NCI-H345 treated with DMSO at 0.1 percent for 48 hours (cell line): ENCODE results near the gene SLC6A2.
"Not testable (repeated sequence)": the region's sequence is repeated elsewhere in the genome, so short reads cannot be mapped to it uniquely, and the experiment has no call there.

Experiments
- DNase-seq: peaks from one replicate; lab custom pipeline; 2025; ENCODE audit not compliant: unreplicated experiment; lab: John Stamatoyannopoulos, UW

SLC6A2 gene

DNA sequence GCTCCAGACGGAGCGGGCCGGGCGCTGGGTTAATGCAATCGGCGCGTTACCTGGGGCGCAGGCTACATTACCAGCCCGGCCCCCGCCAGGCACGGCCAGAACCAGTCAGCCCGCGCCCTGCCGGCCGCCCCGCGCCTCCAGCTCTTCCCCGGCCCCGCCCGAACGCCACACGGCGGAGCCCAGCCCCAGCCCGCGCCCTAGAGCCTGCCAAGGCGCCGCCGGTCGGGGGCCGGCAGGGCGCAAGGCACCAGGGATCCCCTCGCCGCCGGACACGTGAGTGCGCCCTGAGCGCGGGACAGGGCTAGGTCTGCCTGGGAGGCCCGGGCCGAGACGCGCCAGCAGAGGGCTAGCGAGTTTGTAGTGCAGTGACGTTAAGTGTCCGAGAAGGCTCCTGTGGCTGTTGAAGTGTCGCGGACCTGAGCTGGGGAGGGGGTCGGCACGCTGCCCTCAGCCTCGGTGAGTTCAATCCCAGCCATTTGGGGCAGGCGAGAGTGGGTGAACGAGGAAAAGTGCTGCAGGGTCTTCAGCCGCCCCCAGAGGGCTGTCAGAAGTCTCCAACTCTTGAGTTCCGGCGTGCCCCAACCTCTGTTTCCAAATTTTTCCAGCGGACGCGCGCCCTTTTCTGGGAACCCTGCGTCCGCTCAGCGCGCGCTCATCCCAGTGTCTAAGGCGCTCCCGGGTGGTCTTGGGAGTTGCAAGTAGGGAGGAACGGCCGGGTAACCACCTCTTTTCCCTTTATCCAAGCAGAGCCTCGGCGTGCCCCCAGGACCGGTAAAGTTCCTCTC is at the start of gene SLC6A2:
TSS of gene SLC6A2 (plus strand) at position 92 of the 785 bp plus-strand sequence. CDS start 707 bp downstream, outside the sequence.
- DNase-seq: no peak

DNA sequence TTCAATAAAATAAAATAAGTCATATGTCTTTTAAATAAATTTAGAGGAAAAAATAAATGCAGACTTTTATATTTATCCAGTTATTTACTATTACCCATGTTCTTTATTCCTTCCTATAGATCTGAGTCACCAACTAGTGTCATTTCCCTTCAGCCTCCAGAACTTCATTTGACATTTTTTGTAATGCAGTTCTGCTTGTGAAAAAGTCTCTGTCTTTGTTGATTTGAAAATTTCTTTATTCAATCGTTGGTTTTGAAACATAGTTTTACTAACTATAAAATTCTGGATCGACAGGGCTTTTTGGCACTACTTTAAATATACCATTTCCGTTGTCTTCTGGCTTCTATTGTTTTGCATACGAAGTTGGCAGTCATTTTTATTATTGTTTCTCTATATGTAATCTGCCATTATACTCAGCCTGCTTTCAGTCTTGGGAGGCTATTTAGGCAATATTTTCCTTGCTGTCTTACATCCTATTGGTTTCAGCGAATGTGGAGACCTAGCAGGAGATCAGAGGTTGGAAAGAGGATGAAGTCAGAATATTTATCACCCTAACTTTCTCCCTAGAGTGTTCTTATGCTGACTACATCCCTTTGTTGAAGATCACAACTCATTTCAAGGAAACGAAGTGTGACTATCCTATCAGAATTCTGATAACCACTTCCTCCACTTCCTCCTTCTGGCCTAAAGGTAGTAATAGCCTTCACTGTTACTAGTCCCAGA is 42.0 kb upstream of the SLC6A2 start:
- no peak for DNase-seq

DNA sequence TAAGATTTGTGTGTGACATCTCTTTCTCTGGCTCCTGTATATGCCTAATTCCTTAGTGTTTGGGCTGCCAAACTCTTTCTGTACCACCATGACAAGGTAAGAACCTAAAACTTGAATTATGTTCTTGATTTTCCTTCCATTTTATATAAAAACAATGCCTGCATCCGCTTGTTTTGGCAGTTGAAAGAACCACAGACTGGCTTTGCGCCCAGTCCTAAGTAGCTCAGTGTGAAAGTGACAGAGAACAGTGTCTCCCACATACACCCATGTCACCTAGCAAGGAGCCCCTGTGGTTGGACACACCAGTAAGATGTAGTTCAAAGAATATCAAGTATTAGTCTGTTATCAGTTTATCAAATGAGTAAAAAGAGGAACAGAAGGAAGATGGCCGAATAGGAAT is 40.7 kb upstream of the SLC6A2 start:
- DNase-seq: no peak

DNA sequence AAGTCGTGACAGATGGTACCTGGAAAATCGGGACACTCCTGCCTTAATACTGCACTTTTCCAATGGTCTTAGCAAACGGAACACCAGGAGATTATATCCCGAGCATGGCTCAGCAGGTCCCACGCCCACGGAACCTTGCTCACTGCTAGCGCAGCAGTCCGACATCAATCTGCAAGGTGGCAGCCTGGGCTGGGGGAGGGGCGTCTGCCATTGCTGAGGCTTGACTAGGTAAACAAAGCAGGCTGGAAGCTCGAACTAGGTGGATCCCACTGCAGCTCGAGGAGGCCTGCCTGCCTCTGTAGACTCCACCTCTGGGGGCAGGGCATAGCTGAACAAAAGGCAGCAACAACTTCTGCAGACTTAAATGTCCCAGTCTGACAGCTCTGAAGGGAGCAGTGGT is 40.1 kb upstream of the SLC6A2 start:
- not testable (repeated sequence) for DNase-seq

DNA sequence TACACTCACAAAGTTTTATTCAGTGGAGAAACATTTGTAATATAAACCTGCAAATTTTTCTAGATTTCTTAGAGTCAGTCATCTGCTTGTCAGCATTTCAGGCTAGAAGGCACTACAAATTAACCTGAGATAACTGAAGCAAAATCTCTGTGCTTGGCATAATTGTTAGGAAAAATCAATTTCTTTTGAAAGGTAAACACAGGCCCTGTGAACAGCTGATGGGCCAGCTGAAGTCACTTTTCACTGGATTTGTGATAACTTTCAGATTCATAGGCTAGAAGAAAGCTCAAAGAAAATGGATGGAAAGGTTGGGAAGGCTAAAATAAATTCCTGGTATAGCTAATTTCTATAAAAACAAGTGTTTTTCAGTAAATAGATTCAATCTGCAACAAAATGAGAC is 34.0 kb upstream of the SLC6A2 start:
- no peak for DNase-seq

DNA sequence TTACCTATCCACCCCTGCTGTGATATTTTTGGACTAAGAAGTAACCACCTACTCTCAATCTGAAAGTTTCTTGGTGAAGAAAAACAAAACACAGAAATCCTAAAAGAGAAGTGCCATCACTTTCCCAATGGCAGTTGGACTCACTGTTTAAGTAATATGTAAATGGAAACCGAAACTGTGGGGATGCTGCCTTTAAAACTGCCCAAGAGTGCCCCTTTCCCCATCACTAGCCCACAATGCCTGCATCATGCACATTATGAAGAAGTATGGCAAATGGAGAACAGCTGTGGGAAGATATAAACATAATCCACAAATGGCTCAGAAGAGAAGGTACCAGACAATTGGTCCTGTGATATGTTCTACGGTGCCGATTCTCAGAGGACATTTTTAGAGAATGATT is 33.5 kb upstream of the SLC6A2 start:
- no peak for DNase-seq

DNA sequence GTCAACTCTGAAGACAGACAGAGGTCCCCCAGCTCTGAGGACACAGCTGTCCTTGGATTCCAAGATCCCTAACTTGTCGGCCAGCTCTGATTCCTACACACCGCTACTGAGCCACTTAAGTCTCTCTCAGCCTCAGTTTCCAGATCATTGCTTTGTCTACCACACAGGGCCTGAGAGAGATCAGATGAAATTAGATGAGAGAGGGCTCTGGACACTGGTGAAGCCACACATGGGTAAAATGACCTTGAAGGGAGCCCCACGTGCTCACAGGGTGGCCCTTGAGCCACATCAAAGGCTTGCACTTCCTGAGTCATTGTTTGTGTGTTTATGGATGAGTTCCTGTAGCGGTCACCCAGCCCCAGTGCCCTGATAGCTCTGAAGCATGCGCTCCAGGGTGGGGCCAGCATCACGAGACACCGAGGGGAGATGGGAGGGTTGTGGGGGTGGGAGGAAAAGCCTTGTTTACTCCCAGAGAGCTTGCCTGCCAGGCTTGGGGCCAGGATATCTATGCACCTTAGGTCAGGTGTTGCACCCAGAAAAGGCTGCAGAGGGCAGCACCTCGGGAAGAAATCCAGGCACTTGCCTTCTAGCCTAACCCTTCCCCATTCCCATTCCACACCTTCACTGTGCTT is 32.7 kb upstream of the SLC6A2 start:
- no peak for DNase-seq

DNA sequence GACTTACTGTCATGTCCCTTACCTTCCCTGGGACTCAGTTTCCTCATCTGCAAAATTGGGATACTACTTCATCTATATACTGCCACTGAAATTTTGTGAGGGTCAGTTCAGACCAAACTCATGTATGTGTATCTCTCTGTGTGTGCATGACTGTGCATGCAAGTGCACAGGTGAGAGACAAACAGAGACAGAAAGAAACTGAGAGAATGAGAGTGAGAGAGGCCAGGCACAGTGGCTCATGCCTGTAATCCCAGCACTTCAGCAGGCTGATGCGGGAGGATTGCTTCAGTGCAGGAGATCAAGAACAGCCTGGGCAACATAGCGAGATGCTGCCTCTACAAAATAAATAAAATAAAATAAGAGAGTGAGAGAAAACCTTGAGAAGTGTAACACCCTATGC is 32.1 kb upstream of the SLC6A2 start:
- DNase-seq: no peak

DNA sequence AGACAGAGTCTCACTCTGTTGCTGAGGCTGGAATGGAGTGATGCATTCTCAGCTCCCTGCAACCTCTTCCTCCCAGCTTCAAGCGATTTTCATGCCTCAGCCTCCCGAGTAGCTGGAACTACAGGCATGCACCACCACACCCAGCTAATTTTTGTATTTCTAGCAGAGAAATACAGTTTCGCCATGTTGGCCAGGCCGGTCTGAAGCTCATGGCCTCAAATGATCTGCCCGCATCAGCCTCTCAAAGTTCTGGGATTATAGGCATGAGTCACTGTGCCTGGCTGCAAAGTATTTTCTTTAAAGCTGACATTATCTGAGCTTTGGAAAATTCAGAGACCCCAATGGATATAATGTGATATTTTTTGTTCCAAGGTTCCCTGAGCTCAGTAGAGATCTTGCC is 31.1 kb upstream of the SLC6A2 start:
- DNase-seq: no peak

DNA sequence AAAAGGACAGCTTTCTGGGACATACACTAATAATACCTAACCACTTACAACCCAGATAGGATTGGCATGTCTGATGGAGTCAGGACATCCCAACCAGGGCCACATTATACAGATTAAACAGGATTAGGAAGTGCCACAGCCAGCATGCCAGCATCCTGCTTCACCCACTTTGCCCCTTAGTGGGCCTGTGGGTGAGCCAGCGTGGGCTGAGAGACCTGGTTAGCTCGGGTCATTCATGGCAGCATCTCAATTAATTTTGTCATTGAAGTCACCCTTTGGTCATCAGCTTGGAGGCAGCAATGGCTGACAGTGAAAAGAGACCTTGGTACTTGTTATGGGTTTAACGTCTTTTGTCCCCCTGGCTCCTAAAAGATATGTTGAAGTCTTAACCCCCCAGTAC is 29.9 kb upstream of the SLC6A2 start:
- no peak for DNase-seq

DNA sequence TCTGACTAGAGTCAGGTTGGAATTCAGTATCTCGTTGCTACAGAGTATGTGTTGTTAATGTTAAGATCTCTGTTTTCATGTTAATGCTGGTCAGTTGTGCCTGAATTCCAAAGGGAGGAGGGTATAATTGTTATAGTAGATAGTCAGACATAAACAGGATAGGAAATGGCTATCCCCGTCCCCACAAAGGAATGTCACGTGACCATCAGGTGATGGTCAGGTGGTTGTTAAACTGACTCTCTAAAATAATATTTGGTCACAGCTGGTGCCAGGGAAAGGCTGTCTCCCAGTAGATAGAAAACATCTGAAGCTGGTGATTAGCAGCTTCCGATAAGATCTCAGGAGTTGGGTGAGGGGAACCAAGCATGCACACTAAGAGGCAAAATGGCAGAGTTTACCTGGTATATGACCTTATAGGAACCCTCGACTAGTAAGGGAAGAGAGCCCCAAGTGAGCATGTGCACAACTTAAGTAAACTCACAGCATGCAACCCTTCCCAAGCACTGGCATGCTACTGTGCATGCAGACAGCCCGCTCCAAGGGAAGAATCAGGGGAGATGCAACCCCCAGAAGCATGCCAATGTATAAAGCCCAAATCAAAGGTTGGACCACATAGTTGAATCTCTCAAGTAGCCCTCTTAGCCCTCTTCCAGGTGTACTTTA is 27.4 kb upstream of the SLC6A2 start:
- no peak for DNase-seq

DNA sequence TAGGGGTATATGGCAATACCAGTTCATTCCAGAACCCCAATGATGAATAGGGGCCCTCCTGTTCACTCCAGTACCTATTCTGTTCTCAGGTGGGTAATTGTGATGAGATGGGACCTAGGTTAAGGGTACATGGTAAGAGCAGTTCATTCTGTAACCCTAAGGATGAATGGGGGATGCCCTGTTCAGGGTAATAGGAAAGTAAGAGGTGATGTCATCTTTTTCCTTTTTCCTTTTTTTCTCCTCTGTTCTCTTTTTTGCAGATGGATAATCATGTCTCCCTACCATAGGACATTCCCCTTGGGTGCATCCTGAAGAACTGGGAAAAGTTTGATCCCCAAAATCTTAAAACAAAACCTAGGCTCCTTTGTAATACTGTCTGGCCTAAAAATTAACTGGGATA is 25.0 kb upstream of the SLC6A2 start:
- DNase-seq: no peak

DNA sequence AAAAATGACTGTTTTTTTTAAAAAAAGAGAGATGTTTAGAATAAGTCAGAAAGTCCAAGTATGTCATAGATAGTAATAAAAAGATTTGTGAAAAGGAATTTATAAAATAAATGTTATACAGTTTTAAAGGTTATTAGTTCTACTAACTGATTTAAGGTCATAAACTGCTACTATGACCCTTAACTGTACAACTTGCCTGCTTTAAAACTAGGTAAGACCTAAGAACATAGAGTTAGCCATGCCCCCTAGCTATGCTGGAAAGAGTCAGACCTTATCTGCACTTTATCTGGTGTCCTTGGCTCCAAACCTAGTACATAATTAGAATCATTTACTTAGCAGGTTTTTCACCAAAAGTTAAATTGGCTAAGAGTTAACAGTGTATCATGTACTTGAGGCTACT is 23.5 kb upstream of the SLC6A2 start:
- no peak for DNase-seq

DNA sequence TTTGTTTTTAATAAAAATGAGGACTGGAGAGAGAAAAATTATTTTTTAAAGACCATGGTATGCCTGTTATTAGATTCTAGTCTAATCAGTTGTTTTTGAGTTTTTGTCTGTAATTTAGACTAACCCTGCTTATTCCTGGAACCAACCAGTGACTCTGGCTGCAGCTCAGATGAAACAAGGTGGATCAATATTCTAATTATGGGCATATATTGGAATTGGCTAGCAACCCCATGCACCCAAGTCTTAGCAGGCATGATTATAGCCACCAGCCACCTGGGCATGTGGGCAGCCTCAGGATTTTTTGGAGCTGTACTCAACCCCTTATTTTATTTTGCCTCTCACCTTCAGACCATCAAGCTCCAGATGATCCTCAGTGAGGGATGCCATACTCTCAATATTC is 21.6 kb upstream of the SLC6A2 start:
- DNase-seq: no peak

DNA sequence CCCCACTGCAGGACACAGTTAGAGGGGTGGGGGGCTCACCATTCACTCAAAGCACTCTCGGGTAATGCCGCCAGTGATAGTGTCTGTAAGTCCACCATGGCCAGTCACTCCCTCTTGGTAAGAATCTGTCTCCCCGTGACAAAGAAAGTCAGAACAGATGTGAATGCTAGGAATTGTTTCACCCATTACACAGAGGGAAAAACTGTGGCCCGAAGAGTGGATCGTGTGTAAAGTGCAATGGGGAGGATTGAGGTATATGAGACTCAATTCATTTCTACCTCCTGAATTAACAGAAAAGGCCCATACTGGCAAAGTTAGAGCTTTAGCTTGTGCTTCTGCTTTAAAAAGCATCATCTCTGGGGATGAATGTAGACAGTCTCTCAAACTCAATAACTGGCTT is 17.5 kb upstream of the SLC6A2 start:
- DNase-seq: no peak

DNA sequence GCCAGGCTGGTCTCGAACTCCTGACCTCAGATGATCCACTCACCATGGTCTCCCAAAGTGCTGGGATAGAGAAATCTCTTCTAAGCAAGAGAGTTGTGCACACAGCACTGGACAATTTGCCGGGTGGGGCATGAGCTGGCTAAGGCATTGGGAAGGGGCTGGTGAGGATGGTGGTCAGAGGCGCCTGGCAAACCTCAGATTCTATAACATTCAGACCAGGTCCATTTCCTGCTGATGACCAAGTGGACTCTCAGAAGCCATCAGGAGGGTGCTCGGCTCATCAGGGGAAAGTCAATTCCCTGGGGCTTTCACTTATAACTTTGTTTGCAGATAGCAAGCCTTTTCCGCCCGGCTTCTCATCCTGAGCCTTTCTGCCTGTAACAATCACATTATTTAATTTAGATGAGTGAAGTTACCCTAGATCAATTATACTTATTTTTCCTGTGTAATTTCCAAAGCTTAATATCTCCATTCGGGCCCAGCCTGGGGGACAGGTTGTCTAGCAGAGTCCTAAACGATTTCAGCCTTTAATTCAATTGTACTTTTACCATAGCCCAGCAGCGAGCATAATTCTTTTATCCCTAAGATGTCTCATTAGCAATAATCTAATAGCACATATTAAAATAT is 15.0 kb upstream of the SLC6A2 start:
- no peak for DNase-seq

DNA sequence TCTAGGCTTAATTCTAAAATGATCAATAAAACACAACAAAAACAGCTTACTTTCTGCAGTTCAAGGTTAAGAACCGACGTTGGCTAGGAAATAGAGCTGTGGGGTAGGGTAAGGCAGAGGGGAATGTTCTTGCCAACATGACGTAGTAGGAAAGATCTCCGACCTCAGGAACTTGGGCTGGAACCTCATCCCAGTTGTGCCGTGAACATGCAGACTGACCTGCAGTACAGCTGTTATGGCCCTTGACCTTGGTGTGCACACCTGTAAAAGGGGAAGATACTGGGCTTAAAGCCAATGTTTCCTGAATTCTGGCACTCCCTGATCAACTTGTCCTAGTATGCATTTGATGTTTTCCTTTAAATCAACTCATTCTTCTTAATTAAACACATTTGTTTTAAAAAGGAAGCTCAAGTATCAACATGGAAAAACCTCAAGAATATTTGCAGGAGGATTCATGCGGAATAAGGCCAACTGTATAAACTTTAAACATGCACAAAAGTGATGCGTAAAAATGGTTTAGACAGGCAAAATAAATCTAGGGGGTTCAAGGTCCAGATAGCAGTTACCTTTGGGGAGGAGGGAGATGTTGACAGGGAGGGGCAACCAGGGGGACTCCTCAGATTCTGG is 14.2 kb upstream of the SLC6A2 start:
- no peak for DNase-seq

DNA sequence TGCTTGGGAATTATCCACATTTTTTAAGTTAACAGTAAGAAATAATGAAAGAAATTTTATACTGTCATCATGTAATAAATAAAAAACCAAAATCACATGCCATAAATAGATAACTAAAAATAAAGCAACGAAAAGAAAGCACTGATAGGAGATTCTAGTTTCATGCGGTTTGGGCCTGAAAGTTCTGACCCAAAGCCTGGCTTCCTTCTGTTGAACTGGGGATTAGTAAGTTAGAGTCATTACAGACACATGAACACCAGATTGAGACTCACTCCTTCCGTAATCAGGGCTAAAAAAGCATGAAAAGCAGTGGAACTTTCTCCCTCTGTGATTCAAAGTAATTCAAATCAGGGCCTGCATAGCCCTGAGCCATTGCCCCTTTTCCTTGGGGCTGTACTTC is 13.2 kb upstream of the SLC6A2 start:
- DNase-seq: no peak

DNA sequence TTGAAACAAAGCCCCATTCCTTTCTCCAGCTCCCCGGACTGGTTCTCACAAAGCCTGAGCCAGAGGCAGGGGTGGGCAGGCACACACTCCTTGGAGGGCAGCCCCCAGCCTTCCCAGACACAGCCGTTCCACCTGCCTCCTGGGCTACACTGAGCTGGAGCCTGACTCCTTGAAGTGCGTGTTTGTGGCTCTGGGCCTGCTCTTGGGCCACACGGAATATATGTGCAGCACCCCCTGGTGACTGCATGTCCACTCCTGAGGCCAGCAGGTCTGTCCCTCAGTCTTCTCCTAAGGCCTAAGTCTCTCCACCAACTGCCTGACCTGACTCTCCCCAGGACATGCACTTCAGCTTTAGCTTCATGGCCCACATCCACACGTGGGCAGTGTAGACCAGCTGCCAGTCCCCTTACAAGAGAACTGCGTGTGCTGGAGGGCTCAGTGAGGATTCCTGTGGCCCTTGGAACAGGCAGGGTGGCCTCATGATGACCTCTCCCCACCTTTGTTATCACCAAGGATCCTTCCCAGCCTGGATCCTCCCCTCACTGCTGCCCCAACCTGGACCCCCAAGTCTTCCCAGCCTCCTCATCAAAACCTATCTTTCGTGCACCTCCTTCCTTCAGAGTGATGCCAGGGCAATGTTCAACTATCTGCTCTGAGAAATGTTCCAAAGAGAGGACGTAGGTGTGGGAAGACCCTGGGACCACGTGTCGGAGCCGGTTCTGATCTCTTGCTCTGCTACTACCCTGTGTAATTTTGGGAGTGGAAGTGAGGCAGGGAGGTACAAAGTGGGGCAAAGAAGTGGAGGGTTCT is 12.4 kb upstream of the SLC6A2 start:
- no peak for DNase-seq

DNA sequence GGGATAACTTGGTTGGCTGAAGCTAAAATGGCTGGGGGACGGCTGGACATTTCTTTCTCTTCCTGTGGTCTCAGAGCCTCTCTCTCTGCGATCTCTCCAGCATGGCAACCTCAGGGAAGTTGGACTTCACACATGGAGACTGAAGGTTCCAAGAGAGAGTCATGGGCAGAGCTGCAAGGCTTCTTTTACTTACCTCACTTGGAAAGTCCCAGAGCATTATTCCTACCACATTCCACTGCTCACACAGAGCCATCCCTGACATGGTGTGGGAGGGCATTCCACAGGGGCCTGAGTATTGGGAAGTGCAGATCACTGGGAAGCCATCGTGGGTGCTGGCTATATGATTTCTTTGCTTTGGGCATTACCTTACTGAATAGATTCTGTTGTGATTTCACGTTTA is 9.8 kb upstream of the SLC6A2 start:
- DNase-seq: no peak
